ENCODE measurements around the gene TBCA.

GRCh38 chr5:77658662-77659061 is 117.5 kb downstream of the TBCA start:
- TF ChIP-seq, protein P1, sequence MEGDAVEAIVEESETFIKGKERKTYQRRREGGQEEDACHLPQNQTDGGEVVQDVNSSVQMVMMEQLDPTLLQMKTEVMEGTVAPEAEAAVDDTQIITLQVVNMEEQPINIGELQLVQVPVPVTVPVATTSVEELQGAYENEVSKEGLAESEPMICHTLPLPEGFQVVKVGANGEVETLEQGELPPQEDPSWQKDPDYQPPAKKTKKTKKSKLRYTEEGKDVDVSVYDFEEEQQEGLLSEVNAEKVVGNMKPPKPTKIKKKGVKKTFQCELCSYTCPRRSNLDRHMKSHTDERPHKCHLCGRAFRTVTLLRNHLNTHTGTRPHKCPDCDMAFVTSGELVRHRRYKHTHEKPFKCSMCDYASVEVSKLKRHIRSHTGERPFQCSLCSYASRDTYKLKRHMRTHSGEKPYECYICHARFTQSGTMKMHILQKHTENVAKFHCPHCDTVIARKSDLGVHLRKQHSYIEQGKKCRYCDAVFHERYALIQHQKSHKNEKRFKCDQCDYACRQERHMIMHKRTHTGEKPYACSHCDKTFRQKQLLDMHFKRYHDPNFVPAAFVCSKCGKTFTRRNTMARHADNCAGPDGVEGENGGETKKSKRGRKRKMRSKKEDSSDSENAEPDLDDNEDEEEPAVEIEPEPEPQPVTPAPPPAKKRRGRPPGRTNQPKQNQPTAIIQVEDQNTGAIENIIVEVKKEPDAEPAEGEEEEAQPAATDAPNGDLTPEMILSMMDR (IDR thresholded peaks at IDR 0.05; ENCODE audit: extremely low read depth in 1 of 2, insufficient read depth in 1 of 2, low read depth in 1 of 2, low read length in 2 of 2): no peak
- TF ChIP-seq POLR2A (IDR thresholded peaks at IDR 0.05; ENCODE audit: low read depth, low read length) (no peak), POLR2AphosphoS5 (IDR thresholded peaks at IDR 0.05; ENCODE audit: insufficient read depth, low read depth, low read length) (no peak), GATA2 (IDR thresholded peaks at IDR 0.05; ENCODE audit: insufficient read depth, insufficient read length, low read depth, low read length) (no peak), EZH2 (IDR thresholded peaks at IDR 0.05; ENCODE audit: borderline replicate concordance, low read depth, low read length, severe bottlenecking) (no peak), MYC (IDR thresholded peaks at IDR 0.05; ENCODE audit: low read depth, low read length) (no peak), JUN (IDR thresholded peaks at IDR 0.05; ENCODE audit: borderline replicate concordance, insufficient read depth, insufficient read length, low read depth) (no peak)
- TF ChIP-seq, protein P2, sequence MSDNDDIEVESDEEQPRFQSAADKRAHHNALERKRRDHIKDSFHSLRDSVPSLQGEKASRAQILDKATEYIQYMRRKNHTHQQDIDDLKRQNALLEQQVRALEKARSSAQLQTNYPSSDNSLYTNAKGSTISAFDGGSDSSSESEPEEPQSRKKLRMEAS (IDR thresholded peaks at IDR 0.05; ENCODE audit: insufficient read depth, insufficient read length): no peak

All from endothelial cell of umbilical vein (primary cell).